Tibial artery (tissue), 4 donors: ENCODE data around the gene HMGXB3.

Experiments used
- DNase-seq, 2 donors: peaks; one replicate each; pipeline ENCODE4 v3.0.0-alpha.2; 2019
- H3K27ac ChIP-seq, 2 donors: fragments of 200-600 bp; sonication (generic) in 1 of 2; 1 replicate in 1 of 2; 2 replicates in 1 of 2; pipeline ENCODE4 v1.5.1; 2018 to 2019; ENCODE audit warnings: mild to moderate bottlenecking in 1 of 2
- H3K27me3 ChIP-seq, 2 donors: fragments of 200-600 bp; sonication (generic) in 1 of 2; one replicate each; pipeline versions ENCODE4 v1.5.1 to v1.6.0; 2016 to 2019
- H3K36me3 ChIP-seq, 3 donors: fragments of 200-600 bp; sonication (generic) in 2 of 3; one replicate each; pipeline ENCODE4 v1.5.1; 2016 to 2019; ENCODE audit warnings: mild to moderate bottlenecking in 2 of 3
- H3K4me1 ChIP-seq, 4 donors: fragments of 200-600 bp; sonication (generic) in 2 of 4; 1 replicate in 3 of 4; 2 replicates in 1 of 4; pipeline ENCODE4 v1.5.1; 2016 to 2019
- H3K4me3 ChIP-seq, 2 donors: fragments of 200-600 bp; sonication (generic) in 1 of 2; 1 replicate in 1 of 2; 2 replicates in 1 of 2; pipeline ENCODE4 v1.5.1; 2018 to 2019; ENCODE audit warnings: mild to moderate bottlenecking in 2 of 2
- H3K9me3 ChIP-seq, 3 donors: fragments of 200-600 bp; sonication (generic) in 1 of 3; one replicate each; pipeline ENCODE4 v1.5.1; 2016 to 2019
- intact Hi-C: fragments of 100-400 bp; cut with DNase I; formaldehyde crosslinking; loops from one replicate; pipeline ENCODE4 v1.15.0; 2023; ENCODE audit warnings: low total_unique reads
- TF ChIP-seq, protein P1 (sequence below), 2 experiments: fragments of 200-600 bp in 1 of 2; fragments of 450-650 bp in 1 of 2; IDR thresholded peaks; one replicate each; pipeline ENCODE4 v1.5.1; 2017 to 2019; ENCODE audit warnings: antibody characterized with exemption in 2 of 2, mild to moderate bottlenecking in 1 of 2, moderate library complexity in 1 of 2

Gene HMGXB3

DNA sequence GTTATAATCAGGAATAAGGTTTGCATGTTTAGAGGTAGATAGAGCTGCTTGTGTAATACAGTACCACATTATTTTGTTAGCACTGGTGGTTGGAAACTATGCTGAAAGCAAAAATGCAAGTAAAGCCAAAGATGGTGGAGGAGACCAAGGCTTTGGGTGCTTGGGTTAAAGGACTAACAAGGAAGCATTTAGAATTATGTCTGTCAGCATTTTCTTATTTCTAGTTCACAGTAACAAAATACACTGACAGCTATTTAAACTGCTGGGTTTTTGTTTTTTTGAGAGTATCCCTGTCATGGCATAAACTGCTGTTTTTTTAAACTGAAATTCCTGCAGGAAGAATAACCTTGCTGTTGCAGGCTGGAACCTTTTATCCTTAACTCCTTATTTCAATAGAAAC, 6.5 kb downstream of the HMGXB3 start:
- TF ChIP-seq, protein P1, sequence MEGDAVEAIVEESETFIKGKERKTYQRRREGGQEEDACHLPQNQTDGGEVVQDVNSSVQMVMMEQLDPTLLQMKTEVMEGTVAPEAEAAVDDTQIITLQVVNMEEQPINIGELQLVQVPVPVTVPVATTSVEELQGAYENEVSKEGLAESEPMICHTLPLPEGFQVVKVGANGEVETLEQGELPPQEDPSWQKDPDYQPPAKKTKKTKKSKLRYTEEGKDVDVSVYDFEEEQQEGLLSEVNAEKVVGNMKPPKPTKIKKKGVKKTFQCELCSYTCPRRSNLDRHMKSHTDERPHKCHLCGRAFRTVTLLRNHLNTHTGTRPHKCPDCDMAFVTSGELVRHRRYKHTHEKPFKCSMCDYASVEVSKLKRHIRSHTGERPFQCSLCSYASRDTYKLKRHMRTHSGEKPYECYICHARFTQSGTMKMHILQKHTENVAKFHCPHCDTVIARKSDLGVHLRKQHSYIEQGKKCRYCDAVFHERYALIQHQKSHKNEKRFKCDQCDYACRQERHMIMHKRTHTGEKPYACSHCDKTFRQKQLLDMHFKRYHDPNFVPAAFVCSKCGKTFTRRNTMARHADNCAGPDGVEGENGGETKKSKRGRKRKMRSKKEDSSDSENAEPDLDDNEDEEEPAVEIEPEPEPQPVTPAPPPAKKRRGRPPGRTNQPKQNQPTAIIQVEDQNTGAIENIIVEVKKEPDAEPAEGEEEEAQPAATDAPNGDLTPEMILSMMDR (IDR thresholded peaks at IDR 0.05) = no peak
- H3K36me3 ChIP-seq = peaks cover 27 to 69% (median 66%) of the 10 kb centered on the region in 3 donors
- no peak for DNase-seq
- H3K27ac ChIP-seq = no peak overlapping the region
- no peaks in the 10 kb centered on the region for H3K9me3 ChIP-seq
- H3K4me3 ChIP-seq = no peak overlapping the region
- no peaks in the 10 kb centered on the region for H3K27me3 ChIP-seq
- peaks cover 0 to 13% (median 9%) of the 10 kb centered on the region in 4 donors for H3K4me1 ChIP-seq
- intact Hi-C loops = no loop called here

- Histone ChIP-seq H3K4me1 (no peaks in the 10 kb centered on the region), H3K9me3 (no peaks in the 10 kb centered on the region), H3K36me3 (peaks cover 54 to 94% (median 83%) of the 10 kb centered on the region in 3 donors), H3K27ac (no peak overlapping the region), H3K4me3 (no peak overlapping the region), H3K27me3 (no peaks in the 10 kb centered on the region)
- intact Hi-C loops = no loop called here
- TF ChIP-seq, protein P1 (IDR thresholded peaks at IDR 0.05) = no peak
- DNase-seq = no peak
These were observed 9.3 kb downstream of the HMGXB3 start for GRCh38 chr5:150009671-150010387.

GRCh38 chr5:150013931-150014330, 13.4 kb downstream of the HMGXB3 start:
- intact Hi-C loops = no loop called here

DNA sequence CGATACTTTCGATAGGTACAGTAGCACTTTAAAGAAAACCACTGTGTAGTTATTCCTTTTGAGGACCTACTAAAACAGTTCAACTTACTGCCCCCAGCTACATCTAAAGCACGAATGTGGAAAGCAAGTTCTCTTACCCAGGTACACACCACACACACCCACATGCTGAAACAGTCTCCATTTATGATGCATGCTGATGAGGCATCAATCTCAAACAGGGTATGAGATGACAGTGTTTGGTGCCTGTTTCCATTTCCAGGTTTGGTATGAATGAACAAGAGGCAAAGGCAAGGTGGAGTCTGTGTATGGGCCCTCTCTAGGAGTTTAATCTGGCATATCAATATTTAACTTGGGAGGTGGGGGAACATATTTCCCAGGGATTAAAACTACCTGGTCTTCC, 13.9 kb downstream of the HMGXB3 start:
- H3K9me3 ChIP-seq = peaks cover 0 to 9% (median 0%) of the 10 kb centered on the region in 3 donors
- H3K36me3 ChIP-seq = peaks cover 71 to 94% (median 94%) of the 10 kb centered on the region in 3 donors
- no peak overlapping the region for H3K27ac ChIP-seq
- H3K4me1 ChIP-seq = no peaks in the 10 kb centered on the region
- intact Hi-C loops = no loop called here
- TF ChIP-seq, protein P1 (IDR thresholded peaks at IDR 0.05) = no peak
- no peak overlapping the region for H3K4me3 ChIP-seq
- DNase-seq = no peak
- no peaks in the 10 kb centered on the region for H3K27me3 ChIP-seq

More at GRCh38 chr5:150013931-150014330, 13.4 kb downstream of the HMGXB3 start:
- Histone ChIP-seq H3K27ac (no peak overlapping the region), H3K4me1 (no peaks in the 10 kb centered on the region), H3K9me3 (peaks cover 0 to 9% (median 0%) of the 10 kb centered on the region in 3 donors), H3K27me3 (no peaks in the 10 kb centered on the region), H3K36me3 (peaks cover 66 to 94% (median 92%) of the 10 kb centered on the region in 3 donors), H3K4me3 (no peak overlapping the region)
- TF ChIP-seq, protein P1 (IDR thresholded peaks at IDR 0.05) = no peak
- no peak for DNase-seq

- Histone ChIP-seq H3K4me1 (no peaks in the 10 kb centered on the region), H3K4me3 (no peak overlapping the region), H3K27me3 (no peaks in the 10 kb centered on the region), H3K9me3 (peaks cover 0 to 9% (median 0%) of the 10 kb centered on the region in 3 donors), H3K27ac (no peak overlapping the region), H3K36me3 (peaks cover 68 to 94% (median 91%) of the 10 kb centered on the region in 3 donors)
- DNase-seq = no peak
- intact Hi-C loops = no loop called here
- TF ChIP-seq, protein P1 (IDR thresholded peaks at IDR 0.05) = no peak
These were observed 14.9 kb downstream of the HMGXB3 start for GRCh38 chr5:150015415-150015814.
